ENCODE data around the gene NMRAL1.

NMRAL1 gene

GRCh38 chr16:4512473-4512872 is 38.0 kb upstream of the NMRAL1 start:
- Histone ChIP-seq H3K36me3 (ENCODE audit: insufficient read depth, low read length) (peaks cover 46% of the 10 kb centered on the region), H3K4me1 (ENCODE audit: control insufficient read depth, insufficient read depth, low read length) (no peaks in the 10 kb centered on the region)

DNA sequence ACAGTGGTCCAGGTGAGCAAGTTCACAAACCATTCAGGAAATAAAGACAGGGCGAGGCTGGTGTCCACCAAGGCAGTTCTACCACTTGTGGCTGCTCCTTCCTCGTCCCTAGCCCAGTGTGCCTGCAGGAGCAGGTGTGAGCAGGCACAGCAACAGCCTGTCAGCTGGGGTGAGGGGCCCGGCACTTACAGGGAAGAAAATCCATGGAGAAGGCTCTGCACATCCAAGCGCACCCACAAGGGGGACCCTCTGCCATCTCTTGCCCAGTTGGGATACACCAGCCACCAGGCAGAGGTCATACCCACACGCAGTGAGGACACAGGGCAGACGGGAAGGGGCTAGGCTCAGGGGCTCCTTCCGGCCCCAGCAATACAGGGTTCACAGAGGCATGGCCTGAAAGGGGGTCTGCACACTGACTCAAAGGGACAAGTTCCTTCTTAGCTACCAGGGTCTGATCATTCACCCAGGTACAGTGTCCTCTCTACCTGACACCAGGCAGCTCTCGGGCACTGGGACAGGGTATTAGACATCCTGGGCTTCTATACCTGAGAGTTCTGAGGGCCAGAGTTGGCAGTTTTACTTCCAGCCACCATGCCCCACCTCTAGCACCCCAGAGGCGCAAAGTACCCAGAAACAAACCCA is 37.1 kb upstream of the NMRAL1 start:
- Histone ChIP-seq H3K9ac (ENCODE audit: low read depth, low read length) (no peak overlapping the region), H3K36me3 (ENCODE audit: insufficient read depth, low read length) (peaks cover 53% of the 10 kb centered on the region), H3K4me1 (ENCODE audit: control insufficient read depth, insufficient read depth, low read length) (no peaks in the 10 kb centered on the region), H3K4me3 (ENCODE audit: low read length) (no peak overlapping the region), H3K4me2 (ENCODE audit: low read length) (no peak overlapping the region), H3K9me3 (replicated peaks; ENCODE audit: low read length) (no peaks in the 10 kb centered on the region), H3K27me3 (ENCODE audit: control insufficient read depth, insufficient read depth, low read length) (no peaks in the 10 kb centered on the region)

More at GRCh38 chr16:4512473-4512872, 38.0 kb upstream of the NMRAL1 start:
- Histone ChIP-seq H3K4me2 (ENCODE audit: low read length) (no peak overlapping the region), H3K4me3 (ENCODE audit: low read length) (no peak overlapping the region), H3K9ac (ENCODE audit: low read depth, low read length) (no peak overlapping the region), H3K27me3 (ENCODE audit: control insufficient read depth, insufficient read depth, low read length) (no peaks in the 10 kb centered on the region), H3K9me3 (replicated peaks; ENCODE audit: low read length) (no peaks in the 10 kb centered on the region)

GRCh38 chr16:4510747-4511426 is 36.5 kb upstream of the NMRAL1 start:
- Histone ChIP-seq H3K9ac (ENCODE audit: low read depth, low read length) (no peak overlapping the region), H3K4me2 (ENCODE audit: low read length) (no peak overlapping the region), H3K27me3 (ENCODE audit: control insufficient read depth, insufficient read depth, low read length) (no peaks in the 10 kb centered on the region), H3K9me3 (replicated peaks; ENCODE audit: low read length) (no peaks in the 10 kb centered on the region), H3K36me3 (ENCODE audit: insufficient read depth, low read length) (peaks cover 54% of the 10 kb centered on the region), H3K4me1 (ENCODE audit: control insufficient read depth, insufficient read depth, low read length) (no peaks in the 10 kb centered on the region), H3K4me3 (ENCODE audit: low read length) (no peak overlapping the region)

GRCh38 chr16:4510131-4510530 is 35.7 kb upstream of the NMRAL1 start:
- H3K36me3 ChIP-seq (ENCODE audit: insufficient read depth, low read length), result peaks cover 54% of the 10 kb centered on the region
- H3K9me3 ChIP-seq (replicated peaks; ENCODE audit: low read length), result no peaks in the 10 kb centered on the region
- no peaks in the 10 kb centered on the region for H3K4me1 ChIP-seq (ENCODE audit: control insufficient read depth, insufficient read depth, low read length)
- no peak overlapping the region for H3K4me2 ChIP-seq (ENCODE audit: low read length)
- no peak overlapping the region for H3K9ac ChIP-seq (ENCODE audit: low read depth, low read length)
- H3K4me3 ChIP-seq (ENCODE audit: low read length), result no peak overlapping the region
- no peaks in the 10 kb centered on the region for H3K27me3 ChIP-seq (ENCODE audit: control insufficient read depth, insufficient read depth, low read length)

- Histone ChIP-seq H3K27me3 (ENCODE audit: control insufficient read depth, insufficient read depth, low read length) (no peaks in the 10 kb centered on the region), H3K9me3 (replicated peaks; ENCODE audit: low read length) (no peaks in the 10 kb centered on the region), H3K4me3 (ENCODE audit: low read length) (no peak overlapping the region), H3K9ac (ENCODE audit: low read depth, low read length) (no peak overlapping the region), H3K4me1 (ENCODE audit: control insufficient read depth, insufficient read depth, low read length) (no peaks in the 10 kb centered on the region), H3K36me3 (ENCODE audit: insufficient read depth, low read length) (peaks cover 54% of the 10 kb centered on the region), H3K4me2 (ENCODE audit: low read length) (no peak overlapping the region)
Measured at GRCh38 chr16:4509420-4509819, 35.0 kb upstream of the NMRAL1 start.

DNA sequence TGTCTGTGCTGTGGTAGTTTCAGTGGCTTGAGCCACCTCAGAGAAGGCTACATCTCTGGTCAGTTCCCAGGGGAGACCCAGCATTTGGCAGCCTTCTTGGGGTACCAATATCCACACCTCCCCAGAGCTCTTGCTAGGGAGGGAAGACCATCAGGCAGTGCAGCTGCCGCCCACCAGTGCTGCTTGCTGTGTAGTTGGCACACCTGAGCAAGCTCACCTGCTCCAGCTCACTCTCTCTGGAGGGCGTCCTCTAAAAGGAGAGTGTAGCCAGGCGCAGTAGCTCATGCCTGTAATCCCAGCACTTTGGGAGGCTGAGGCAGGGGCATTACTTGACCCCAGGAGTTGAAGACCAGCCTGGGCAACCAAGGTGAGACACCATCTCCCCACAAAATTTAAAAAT is 34.4 kb upstream of the NMRAL1 start:
- no peak overlapping the region for H3K4me3 ChIP-seq (ENCODE audit: low read length)
- no peaks in the 10 kb centered on the region for H3K27me3 ChIP-seq (ENCODE audit: control insufficient read depth, insufficient read depth, low read length)
- H3K36me3 ChIP-seq (ENCODE audit: insufficient read depth, low read length), result peaks cover 54% of the 10 kb centered on the region
- no peaks in the 10 kb centered on the region for H3K4me1 ChIP-seq (ENCODE audit: control insufficient read depth, insufficient read depth, low read length)
- H3K4me2 ChIP-seq (ENCODE audit: low read length), result no peak overlapping the region
- H3K9me3 ChIP-seq (replicated peaks; ENCODE audit: low read length), result no peaks in the 10 kb centered on the region
- H3K9ac ChIP-seq (ENCODE audit: low read depth, low read length), result no peak overlapping the region

- no peaks in the 10 kb centered on the region for H3K27me3 ChIP-seq (ENCODE audit: control insufficient read depth, insufficient read depth, low read length)
- no peaks in the 10 kb centered on the region for H3K9me3 ChIP-seq (replicated peaks; ENCODE audit: low read length)
- no peaks in the 10 kb centered on the region for H3K4me1 ChIP-seq (ENCODE audit: control insufficient read depth, insufficient read depth, low read length)
- no peak overlapping the region for H3K9ac ChIP-seq (ENCODE audit: low read depth, low read length)
- no peak overlapping the region for H3K4me2 ChIP-seq (ENCODE audit: low read length)
- H3K4me3 ChIP-seq (ENCODE audit: low read length), result no peak overlapping the region
- H3K36me3 ChIP-seq (ENCODE audit: insufficient read depth, low read length), result peaks cover 53% of the 10 kb centered on the region
Measured at GRCh38 chr16:4507588-4508345, 33.3 kb upstream of the NMRAL1 start.

DNA sequence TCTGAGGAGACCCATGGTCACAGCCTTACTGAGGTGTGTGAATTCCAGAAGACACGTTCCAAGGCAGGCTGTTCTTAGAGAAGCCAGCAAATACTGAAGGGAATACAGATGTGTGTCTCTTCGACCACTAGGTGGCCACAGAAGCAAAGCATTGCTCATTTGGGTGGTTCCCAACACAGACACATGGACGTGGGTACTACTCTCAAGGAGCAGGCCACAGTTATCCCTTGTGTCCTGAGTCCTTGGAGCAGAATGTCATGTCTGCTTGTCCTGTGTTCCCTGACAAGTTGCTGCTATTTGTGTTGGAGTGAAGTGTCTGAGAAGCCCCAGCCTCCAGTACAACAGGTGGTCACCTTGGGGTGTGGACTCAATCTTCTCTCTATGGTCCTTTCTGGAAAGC is 32.0 kb upstream of the NMRAL1 start:
- no peaks in the 10 kb centered on the region for H3K27me3 ChIP-seq (ENCODE audit: control insufficient read depth, insufficient read depth, low read length)
- no peak overlapping the region for H3K4me3 ChIP-seq (ENCODE audit: low read length)
- no peak overlapping the region for H3K9ac ChIP-seq (ENCODE audit: low read depth, low read length)
- no peak overlapping the region for H3K4me2 ChIP-seq (ENCODE audit: low read length)
- no peaks in the 10 kb centered on the region for H3K9me3 ChIP-seq (replicated peaks; ENCODE audit: low read length)
- peaks cover 3% of the 10 kb centered on the region for H3K4me1 ChIP-seq (ENCODE audit: control insufficient read depth, insufficient read depth, low read length)
- peaks cover 40% of the 10 kb centered on the region for H3K36me3 ChIP-seq (ENCODE audit: insufficient read depth, low read length)

GRCh38 chr16:4505356-4506147 is 31.1 kb upstream of the NMRAL1 start:
- Histone ChIP-seq H3K4me2 (ENCODE audit: low read length) (no peak overlapping the region), H3K9me3 (replicated peaks; ENCODE audit: low read length) (no peaks in the 10 kb centered on the region), H3K9ac (ENCODE audit: low read depth, low read length) (no peak overlapping the region), H3K4me1 (ENCODE audit: control insufficient read depth, insufficient read depth, low read length) (peaks cover 12% of the 10 kb centered on the region), H3K36me3 (ENCODE audit: insufficient read depth, low read length) (peaks cover 32% of the 10 kb centered on the region), H3K4me3 (ENCODE audit: low read length) (no peak overlapping the region), H3K27me3 (ENCODE audit: control insufficient read depth, insufficient read depth, low read length) (no peaks in the 10 kb centered on the region)

GRCh38 chr16:4501071-4501478 is 26.6 kb upstream of the NMRAL1 start:
- Histone ChIP-seq H3K9ac (ENCODE audit: low read depth, low read length) (peak overlapping the region; percentile 26), H3K4me1 (ENCODE audit: control insufficient read depth, insufficient read depth, low read length) (peaks cover 34% of the 10 kb centered on the region), H3K9me3 (replicated peaks; ENCODE audit: low read length) (no peaks in the 10 kb centered on the region), H3K4me3 (ENCODE audit: low read length) (peak overlapping the region; percentile 21), H3K27me3 (ENCODE audit: control insufficient read depth, insufficient read depth, low read length) (no peaks in the 10 kb centered on the region), H3K4me2 (ENCODE audit: low read length) (peak overlapping the region; percentile 64), H3K36me3 (ENCODE audit: insufficient read depth, low read length) (peaks cover 10% of the 10 kb centered on the region)

GRCh38 chr16:4500272-4500671 is 25.8 kb upstream of the NMRAL1 start:
- H3K4me2 ChIP-seq (ENCODE audit: low read length), result peak overlapping the region; percentile 64
- peaks cover 10% of the 10 kb centered on the region for H3K36me3 ChIP-seq (ENCODE audit: insufficient read depth, low read length)
- peak overlapping the region; percentile 21 for H3K4me3 ChIP-seq (ENCODE audit: low read length)
- no peaks in the 10 kb centered on the region for H3K9me3 ChIP-seq (replicated peaks; ENCODE audit: low read length)
- H3K9ac ChIP-seq (ENCODE audit: low read depth, low read length), result no peak overlapping the region
- H3K4me1 ChIP-seq (ENCODE audit: control insufficient read depth, insufficient read depth, low read length), result peaks cover 42% of the 10 kb centered on the region
- H3K27me3 ChIP-seq (ENCODE audit: control insufficient read depth, insufficient read depth, low read length), result no peaks in the 10 kb centered on the region
